Activated B cell treated with CpG ODN at 0.5 μM for 24 hours (primary cell): ENCODE data around the gene WEE2. TPM values are rescaled to one million over a fixed set of nuclear protein-coding genes. Genes with fewer than 3 reads are reported as not detected.
"Not testable (repeated sequence)": the region's sequence is repeated elsewhere in the genome, so short reads cannot be mapped to it uniquely, and the experiment has no call there.

Experiments
- ATAC-seq: fragments of 200-7000 bp; cut with Tn5 transposase; one replicate; pipeline ENCODE4 v1.10.0; 2021; ENCODE audit warnings: low read depth, mild to moderate bottlenecking, moderate library complexity
- CTCF ChIA-PET: fragments of 350-600 bp; sonication (Branson Sonifier 250); formaldehyde crosslinking; loops from one replicate; lab custom pipeline; 2021; ENCODE audit warnings: antibody characterized with exemption; lab: Charles Lee
- POLR2A ChIA-PET: fragments of 350-600 bp; sonication (Branson Sonifier 250); formaldehyde crosslinking; loops from one replicate; lab custom pipeline; 2021; ENCODE audit warnings: antibody characterized with exemption; lab: Charles Lee
- DNase-seq: peaks from one replicate; pipeline ENCODE4 v3.0.0; 2022
- H3K27ac Mint-ChIP-seq: one replicate; pipeline ENCODE4 v1.8.0; 2020; ENCODE audit warnings: mixed read lengths
- H3K27me3 Mint-ChIP-seq: one replicate; pipeline ENCODE4 v1.8.0; 2021; ENCODE audit warnings: mixed read lengths
- H3K36me3 Mint-ChIP-seq: one replicate; pipeline ENCODE4 v1.8.0; 2021; ENCODE audit warnings: low read depth, mixed read lengths
- H3K4me1 Mint-ChIP-seq: one replicate; pipeline ENCODE4 v1.8.0; 2021; ENCODE audit warnings: mixed read lengths
- H3K4me3 Mint-ChIP-seq: one replicate; pipeline ENCODE4 v1.8.0; 2020; ENCODE audit warnings: mild to moderate bottlenecking, mixed read lengths
- H3K9me3 Mint-ChIP-seq: one replicate; pipeline ENCODE4 v1.8.0; 2020; ENCODE audit warnings: mixed read lengths
- CTCF ChIP-seq: fragments of 200-600 bp; IDR thresholded peaks from one replicate; pipeline ENCODE4 v1.8.0; 2022; ENCODE audit warnings: antibody characterized with exemption, mild to moderate bottlenecking
- intact Hi-C: fragments of 100-400 bp; cut with micrococcal nuclease; formaldehyde crosslinking; loops from one replicate; pipeline ENCODE4 v1.15.1; 2024
- total RNA-seq: library from RNA; stranded (reverse); gene quantifications from 2 replicates; pipeline ENCODE4 v1.2.3, GENCODE V29; 2022

The WEE2 gene
- total RNA-seq, 1 donor from 2014 or later = not detected

GRCh38 chr7:141763797-141764196 lies 55.6 kb downstream of the WEE2 start, which contains the start of gene TAS2R3:
Gene TAS2R3 (plus strand): TSS chr7:141764097. CDS start chr7:141764159, 62 bp downstream.
- ChIA-PET POLR2A (no interaction called here), CTCF (no interaction called here)
- no peaks in the 10 kb centered on the region for H3K9me3 Mint-ChIP-seq
- no peak for ATAC-seq
- intact Hi-C loops = no loop called here
- no peak for DNase-seq
- no peaks in the 10 kb centered on the region for H3K4me1 Mint-ChIP-seq
- H3K4me3 Mint-ChIP-seq = no peak within 1 kb of the TSS
- H3K27me3 Mint-ChIP-seq = no peaks in the 10 kb centered on the region
- no peak for TF ChIP-seq CTCF
- no peak within 1 kb of the TSS for H3K27ac Mint-ChIP-seq
- peaks cover 84% of the 10 kb centered on the region for H3K36me3 Mint-ChIP-seq

GRCh38 chr7:141770083-141770583 lies 62.0 kb downstream of the WEE2 start:
- POLR2A ChIA-PET, H3K9me3 Mint-ChIP-seq: not testable (repeated sequence)

GRCh38 chr7:141776374-141776773 lies 68.2 kb downstream of the WEE2 start, which contains the start of gene TAS2R4:
Gene TAS2R4 (plus strand): TSS chr7:141776674. CDS start chr7:141778489, 1,815 bp downstream.
- CTCF ChIA-PET = interaction anchor here (1.1 kb wide), 1 partner anchor 12 kb away, joined by 3 read pairs; no protein-coding TSS in a partner anchor
- H3K4me1 Mint-ChIP-seq = peaks cover 2% of the 10 kb centered on the region
- no peak for ATAC-seq

More at GRCh38 chr7:141770083-141770583, 62.0 kb downstream of the WEE2 start:
- H3K27me3 Mint-ChIP-seq, H3K4me1 Mint-ChIP-seq, CTCF ChIA-PET, H3K4me3 Mint-ChIP-seq, intact Hi-C loops, H3K27ac Mint-ChIP-seq, DNase-seq, ATAC-seq: not testable (repeated sequence)
- H3K36me3 Mint-ChIP-seq = peaks cover 51% of the 10 kb centered on the region

More at GRCh38 chr7:141776374-141776773, 68.2 kb downstream of the WEE2 start, which contains the start of gene TAS2R4:
- H3K9me3 Mint-ChIP-seq = no peaks in the 10 kb centered on the region
- no peaks in the 10 kb centered on the region for H3K27me3 Mint-ChIP-seq
- H3K36me3 Mint-ChIP-seq = peaks cover 59% of the 10 kb centered on the region
- H3K27ac Mint-ChIP-seq = no peak within 1 kb of the TSS
- POLR2A ChIA-PET = no interaction called here
- no peak within 1 kb of the TSS for H3K4me3 Mint-ChIP-seq
- TF ChIP-seq CTCF = no peak
- intact Hi-C loops = no loop called here
- no peak for DNase-seq

Other genes with a start within 250 kb of the WEE2 start
- gene AGK, start 156.9 kb upstream of the WEE2 start, total RNA-seq = 35.1 and 39.3 TPM in 2 replicates
- gene DENND11, start 6.2 kb upstream of the WEE2 start, total RNA-seq = 49.1 and 58.1 TPM in 2 replicates
- gene SSBP1, start 30.0 kb downstream of the WEE2 start, total RNA-seq = 122 and 146 TPM in 2 replicates
- 2.8 and 3.3 TPM in 2 replicates for gene TAS2R3, start 55.7 kb downstream of the WEE2 start, total RNA-seq
- 1.3 and 1.9 TPM in 2 replicates for gene TAS2R4, start 68.3 kb downstream of the WEE2 start, total RNA-seq
- gene TAS2R5, start 81.9 kb downstream of the WEE2 start, total RNA-seq = 1.1 and 1.5 TPM in 2 replicates
- not detected in 2 replicates for gene PRSS37, start 133.1 kb downstream of the WEE2 start, total RNA-seq
- gene OR9A4, start 208.0 kb downstream of the WEE2 start, total RNA-seq = not detected in 2 replicates
- gene CLEC5A, start 238.6 kb downstream of the WEE2 start, total RNA-seq = 0.20 and 0.35 TPM in 2 replicates